Endothelial cell of umbilical vein (primary cell): Measurements from ENCODE around the gene SLC23A2. TPM values are rescaled to one million over a fixed set of nuclear protein-coding genes. Genes with fewer than 3 reads are reported as not detected.

Source experiments
- BruUV-seq: library from RNA; stranded (reverse); fragments of 400-500 nt; replicated peaks from 2 replicates; lab custom pipeline; 2021; lab: Mats Ljungman, UMichigan
- CTCF ChIA-PET: fragments of 300-600, 350-600 bp; sonication (Branson Sonifier 250); formaldehyde crosslinking; loops from one replicate; lab custom pipeline; 2021; ENCODE audit warnings: antibody characterized with exemption, inconsistent platforms; lab: Charles Lee
- POLR2A ChIA-PET: fragments of 300-600, 350-600 bp; sonication (Branson Sonifier 250); formaldehyde crosslinking; loops from one replicate; lab custom pipeline; 2021; ENCODE audit warnings: antibody characterized with exemption, inconsistent platforms; lab: Charles Lee
- DNase-seq: peaks from one replicate; pipeline ENCODE4 v3.0.0-alpha.2; 2011; ENCODE audit warnings: low read depth, low spot score
- FAIRE-seq: peaks from 2 replicates; lab custom pipeline; 2011; peaks lifted over from hg19 to GRCh38; lab: Jason Lieb, UNC
- H2AFZ ChIP-seq: 2 replicates; pipeline ENCODE4 v1.6.0; 2012; ENCODE audit warnings: low read depth, low read length, control low read depth, inconsistent platforms
- H3K27ac ChIP-seq: 2 replicates; pipeline ENCODE4 v1.5.1; 2011; ENCODE audit warnings: low read depth, mild to moderate bottlenecking, control low read depth, low read length, moderate library complexity; ENCODE audit not compliant: insufficient read depth
- H3K27me3 ChIP-seq, 2 experiments: 2 replicates each; pipeline versions ENCODE4 v1.6.0 to v1.6.1; 2011; ENCODE audit warnings: low read length in 2 of 2, mixed read lengths in 1 of 2; ENCODE audit not compliant: control insufficient read depth in 2 of 2, insufficient read depth in 2 of 2
- H3K36me3 ChIP-seq, 2 experiments: 2 replicates in 1 of 2; 3 replicates in 1 of 2; pipeline ENCODE4 v1.5.1; 2011; ENCODE audit warnings: low read length in 2 of 2, mild to moderate bottlenecking in 1 of 2, moderate library complexity in 1 of 2; ENCODE audit not compliant: control insufficient read depth in 2 of 2, insufficient read depth in 2 of 2; ENCODE audit errors: extremely low read depth in 1 of 2
- H3K4me1 ChIP-seq: 3 replicates; pipeline ENCODE4 v1.5.1; 2011; ENCODE audit warnings: mild to moderate bottlenecking, low read length; ENCODE audit not compliant: control insufficient read depth, insufficient read depth; ENCODE audit errors: extremely low read depth
- H3K4me2 ChIP-seq: 2 replicates; pipeline ENCODE4 v1.6.1; 2011; ENCODE audit warnings: low read length, control low read depth, mixed read lengths; ENCODE audit not compliant: insufficient read depth
- H3K4me3 ChIP-seq, 3 experiments: fragments of 200-600 bp in 1 of 3; sonication (generic), shearing (Covaris generic) in 1 of 3; replicated peaks in 1 of 3; 2 replicates each; pipeline ENCODE4 v1.5.1; 2011 to 2016; ENCODE audit warnings: control low read depth in 3 of 3, low read length in 3 of 3, mild to moderate bottlenecking in 2 of 3, inconsistent platforms in 1 of 3, low read depth in 1 of 3, moderate library complexity in 1 of 3; ENCODE audit not compliant: insufficient read depth in 1 of 3
- H3K79me2 ChIP-seq: 2 replicates; pipeline ENCODE4 v1.6.0; 2012; ENCODE audit warnings: low read length, inconsistent platforms; ENCODE audit not compliant: control insufficient read depth, insufficient read depth
- H3K9ac ChIP-seq: replicated peaks from 2 replicates; pipeline ENCODE3; 2011; ENCODE audit warnings: low read length, control low read depth; ENCODE audit not compliant: insufficient read depth; ENCODE audit errors: extremely low read depth
- H3K9me1 ChIP-seq: replicated peaks from 3 replicates; pipeline ENCODE4 v1.6.0; 2011; ENCODE audit warnings: mild to moderate bottlenecking, low read length; ENCODE audit not compliant: control insufficient read depth, insufficient read depth; ENCODE audit errors: extremely low read depth
- H3K9me3 ChIP-seq: replicated peaks from 2 replicates; pipeline ENCODE4 v1.5.1; 2012; ENCODE audit warnings: low read length, inconsistent platforms; ENCODE audit not compliant: control insufficient read depth, insufficient read depth
- H4K20me1 ChIP-seq: replicated peaks from 2 replicates; pipeline ENCODE3; 2011; ENCODE audit warnings: mild to moderate bottlenecking, low read length; ENCODE audit not compliant: control insufficient read depth, insufficient read depth; ENCODE audit errors: extremely low read depth
- EZH2 ChIP-seq: IDR thresholded peaks from 2 replicates; pipeline ENCODE4 v1.6.1; 2012; ENCODE audit warnings: borderline replicate concordance, low read depth, mild to moderate bottlenecking, moderate library complexity, low read length, inconsistent platforms; ENCODE audit not compliant: severe bottlenecking
- FOS ChIP-seq: IDR thresholded peaks from 2 replicates; pipeline ENCODE4 v1.6.1; 2011; ENCODE audit warnings: mild to moderate bottlenecking, low read length, moderate library complexity, borderline replicate concordance; ENCODE audit not compliant: insufficient read depth
- GATA2 ChIP-seq: IDR thresholded peaks from 2 replicates; pipeline ENCODE4 v1.7.0; 2011; ENCODE audit warnings: low read depth, mild to moderate bottlenecking, moderate library complexity, mixed read lengths, low read length; ENCODE audit not compliant: insufficient read length, insufficient read depth
- JUN ChIP-seq: IDR thresholded peaks from 2 replicates; pipeline ENCODE4 v1.6.1; 2011; ENCODE audit warnings: borderline replicate concordance, low read depth; ENCODE audit not compliant: insufficient read length, insufficient read depth
- MYC ChIP-seq: IDR thresholded peaks from one replicate; pipeline ENCODE4 v1.6.1; 2011; ENCODE audit warnings: mild to moderate bottlenecking, low read depth, low read length
- POLR2A ChIP-seq: IDR thresholded peaks from 2 replicates; pipeline ENCODE4 v1.6.1; 2012; ENCODE audit warnings: low read depth, mild to moderate bottlenecking, control low read depth, low read length
- POLR2AphosphoS5 ChIP-seq: IDR thresholded peaks from 2 replicates; pipeline ENCODE4 v1.6.1; 2012; ENCODE audit warnings: low read depth, mild to moderate bottlenecking, control low read depth, low read length, moderate library complexity; ENCODE audit not compliant: insufficient read depth
- dilution Hi-C: fragments of 300-500 bp; cut with MboI; formaldehyde crosslinking; loops from one replicate; pipeline ENCODE4 v1.15.0; 2019; ENCODE audit warnings: low sequenced_read_pairs; ENCODE audit not compliant: extremely low pct_ligation_motif_present
- intact Hi-C: fragments of 100-400 bp; cut with micrococcal nuclease; formaldehyde crosslinking; loops from one replicate; pipeline ENCODE4 v1.10.0; 2022
- polyA plus RNA-seq, 4 experiments: library from polyadenylated mRNA; depleted of rRNA in 3 of 4; stranded (reverse) in 3 of 4; unstranded in 1 of 4; fragments of >200 nt; gene quantifications; 2 replicates each; pipeline versions ENCODE4 v1.2.1 to v1.2.3, GENCODE V29; 2011 to 2012; ENCODE audit warnings: missing spikeins in 1 of 4
- total RNA-seq: library from RNA; stranded (reverse); gene quantifications from 2 replicates; pipeline ENCODE4 v1.2.3, GENCODE V29; 2021
- TF ChIP-seq, protein P1 (sequence below), 2 donors: IDR thresholded peaks; 1 replicate in 1 of 2; 2 replicates in 1 of 2; pipeline ENCODE4 v1.5.1; 2011; ENCODE audit warnings: low read length in 2 of 2, mild to moderate bottlenecking in 2 of 2, moderate library complexity in 2 of 2, control low read depth in 1 of 2, inconsistent platforms in 1 of 2, low read depth in 1 of 2; ENCODE audit not compliant: insufficient read depth in 1 of 2; ENCODE audit errors: extremely low read depth in 1 of 2
- TF ChIP-seq, protein P2 (sequence below): IDR thresholded peaks from 2 replicates; pipeline ENCODE4 v1.6.1; 2011; ENCODE audit not compliant: insufficient read depth, insufficient read length

Gene SLC23A2
- total and polyA plus RNA-seq, 2 donors (not counting 3 experiments of a cell fraction or from before 2014, with no cell fraction given), result 24.4 to 24.5 TPM

DNA sequence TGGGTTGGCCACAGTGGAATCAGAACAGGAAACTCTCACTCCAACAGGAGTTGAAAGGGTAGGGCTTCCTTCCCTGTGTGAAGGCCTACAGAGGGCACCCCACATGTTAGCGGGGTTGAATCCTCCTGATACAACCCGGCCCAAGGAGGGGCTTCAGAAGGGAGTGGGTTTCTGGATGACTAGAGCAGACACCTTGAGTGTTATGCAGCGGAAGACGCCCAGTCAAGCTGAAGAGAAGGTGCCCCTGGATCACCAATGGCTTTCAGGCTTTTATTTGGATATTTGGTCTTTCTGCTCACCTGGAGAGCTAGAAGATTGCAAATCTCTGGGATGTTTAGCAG is 146.8 kb downstream of the SLC23A2 start:
- Histone ChIP-seq H3K4me2 (no peak overlapping the region), H4K20me1 (no peaks in the 10 kb centered on the region), H3K36me3 (peaks cover 0 to 11% of the 10 kb centered on the region in 2 experiments), H3K79me2 (no peaks in the 10 kb centered on the region), H3K4me1 (no peaks in the 10 kb centered on the region), H3K9ac (no peak overlapping the region), H3K9me1 (no peaks in the 10 kb centered on the region), H3K27ac (no peak overlapping the region), H3K4me3 (no peak overlapping the region), H3K27me3 (no peaks in the 10 kb centered on the region), H2AFZ (no peak overlapping the region), H3K9me3 (no peaks in the 10 kb centered on the region)
- TF ChIP-seq FOS (no peak), EZH2 (no peak), MYC (no peak), POLR2AphosphoS5 (no peak), GATA2 (no peak), POLR2A (no peak), JUN (no peak)
- TF ChIP-seq, protein P1, sequence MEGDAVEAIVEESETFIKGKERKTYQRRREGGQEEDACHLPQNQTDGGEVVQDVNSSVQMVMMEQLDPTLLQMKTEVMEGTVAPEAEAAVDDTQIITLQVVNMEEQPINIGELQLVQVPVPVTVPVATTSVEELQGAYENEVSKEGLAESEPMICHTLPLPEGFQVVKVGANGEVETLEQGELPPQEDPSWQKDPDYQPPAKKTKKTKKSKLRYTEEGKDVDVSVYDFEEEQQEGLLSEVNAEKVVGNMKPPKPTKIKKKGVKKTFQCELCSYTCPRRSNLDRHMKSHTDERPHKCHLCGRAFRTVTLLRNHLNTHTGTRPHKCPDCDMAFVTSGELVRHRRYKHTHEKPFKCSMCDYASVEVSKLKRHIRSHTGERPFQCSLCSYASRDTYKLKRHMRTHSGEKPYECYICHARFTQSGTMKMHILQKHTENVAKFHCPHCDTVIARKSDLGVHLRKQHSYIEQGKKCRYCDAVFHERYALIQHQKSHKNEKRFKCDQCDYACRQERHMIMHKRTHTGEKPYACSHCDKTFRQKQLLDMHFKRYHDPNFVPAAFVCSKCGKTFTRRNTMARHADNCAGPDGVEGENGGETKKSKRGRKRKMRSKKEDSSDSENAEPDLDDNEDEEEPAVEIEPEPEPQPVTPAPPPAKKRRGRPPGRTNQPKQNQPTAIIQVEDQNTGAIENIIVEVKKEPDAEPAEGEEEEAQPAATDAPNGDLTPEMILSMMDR (IDR thresholded peaks at IDR 0.05; ENCODE audit: extremely low read depth in 1 of 2, insufficient read depth in 1 of 2, low read depth in 1 of 2, low read length in 2 of 2), result no peak
- TF ChIP-seq, protein P2, sequence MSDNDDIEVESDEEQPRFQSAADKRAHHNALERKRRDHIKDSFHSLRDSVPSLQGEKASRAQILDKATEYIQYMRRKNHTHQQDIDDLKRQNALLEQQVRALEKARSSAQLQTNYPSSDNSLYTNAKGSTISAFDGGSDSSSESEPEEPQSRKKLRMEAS, result no peak
- dilution Hi-C loops, result no loop called here
- DNase-seq (no peak), FAIRE-seq (no peak)
- intact Hi-C loops, result no loop called here
- ChIA-PET CTCF (no interaction called here), POLR2A (no interaction called here)
- no TSS peak for BruUV-seq
